Loucy (cell line): ENCODE results near the gene MTCH1.

Experiments used
- H2AFZ ChIP-seq: fragments of 200-600 bp; sonication (generic); 2 replicates; pipeline ENCODE4 v1.6.0; 2016; ENCODE audit warnings: antibody characterized with exemption, mild to moderate bottlenecking, low read length, moderate library complexity
- H3F3A ChIP-seq: fragments of 200-600 bp; 2 replicates; pipeline ENCODE4 v1.6.0; 2016; ENCODE audit warnings: antibody characterized with exemption, low read depth, mild to moderate bottlenecking
- H3K27me3 ChIP-seq: fragments of 200-600 bp; sonication (generic); 2 replicates; pipeline ENCODE4 v1.6.1; 2014; ENCODE audit warnings: low read length, mild to moderate bottlenecking; ENCODE audit not compliant: insufficient read depth, poor library complexity, severe bottlenecking
- H3K36me3 ChIP-seq: fragments of 200-600 bp; sonication (generic); 2 replicates; pipeline ENCODE4 v1.6.1; 2016; ENCODE audit warnings: low read length; ENCODE audit not compliant: insufficient read depth
- H3K4me1 ChIP-seq: fragments of 200-600 bp; sonication (generic); 2 replicates; pipeline ENCODE4 v1.5.1; 2014; ENCODE audit warnings: low read length, mild to moderate bottlenecking; ENCODE audit not compliant: insufficient read depth, poor library complexity, severe bottlenecking
- H3K4me2 ChIP-seq: fragments of 200-600 bp; sonication (generic); 2 replicates; pipeline ENCODE4 v1.6.0; 2014; ENCODE audit warnings: antibody characterized with exemption, low read length, low read depth, mild to moderate bottlenecking; ENCODE audit not compliant: poor library complexity, severe bottlenecking
- H3K4me3 ChIP-seq: fragments of 200-600 bp; sonication (generic); 2 replicates; pipeline ENCODE4 v1.5.1; 2014; ENCODE audit warnings: low read length, mild to moderate bottlenecking, mixed read lengths; ENCODE audit not compliant: poor library complexity, severe bottlenecking
- H3K79me2 ChIP-seq: fragments of 200-600 bp; sonication (generic); 2 replicates; pipeline ENCODE4 v1.6.1; 2014; ENCODE audit warnings: low read length; ENCODE audit not compliant: insufficient read depth
- H3K9ac ChIP-seq: fragments of 200-600 bp; sonication (generic); 2 replicates; pipeline ENCODE4 v1.6.0; 2014; ENCODE audit warnings: mild to moderate bottlenecking, low read depth, low read length, moderate library complexity; ENCODE audit not compliant: poor library complexity, severe bottlenecking
- H3K9me2 ChIP-seq: fragments of 200-600 bp; sonication (generic); replicated peaks from 2 replicates; pipeline ENCODE4 v1.6.1; 2016; ENCODE audit warnings: low read depth, low read length, mixed read lengths
- H3K9me3 ChIP-seq: fragments of 200-600 bp; sonication (generic); 2 replicates; pipeline ENCODE4 v1.6.1; 2014; ENCODE audit warnings: mild to moderate bottlenecking, antibody characterized with exemption, low read length, low read depth; ENCODE audit not compliant: insufficient read depth
- H4K20me1 ChIP-seq: fragments of 200-600 bp; sonication (generic); 2 replicates; pipeline ENCODE4 v1.6.0; 2014; ENCODE audit warnings: antibody characterized with exemption, low read length, mild to moderate bottlenecking; ENCODE audit not compliant: insufficient read depth, poor library complexity, severe bottlenecking
- CTCF ChIP-seq: fragments of 200-600 bp; sonication (generic); conservative IDR thresholded peaks from 2 replicates; pipeline ENCODE4 v1.5.1; 2014; ENCODE audit warnings: mild to moderate bottlenecking, antibody characterized with exemption, low read length
- EZH2phosphoT487 ChIP-seq: fragments of 200-600 bp; IDR thresholded peaks from 2 replicates; pipeline ENCODE4 v1.6.1; 2018; ENCODE audit warnings: antibody characterized with exemption, mild to moderate bottlenecking, moderate library complexity, borderline replicate concordance

MTCH1 gene

GRCh38 chr6:37018198-37019064 is 32.4 kb upstream of the MTCH1 start:
- Histone ChIP-seq H3K9ac (peak overlapping the region; percentile 6), H3K4me2 (peak overlapping the region; percentile 39), H3K4me1 (peaks cover 7% of the 10 kb centered on the region), H3K9me3 (no peaks in the 10 kb centered on the region), H3K36me3 (no peaks in the 10 kb centered on the region), H4K20me1 (no peaks in the 10 kb centered on the region), H3K9me2 (no peaks in the 10 kb centered on the region), H3K4me3 (no peak overlapping the region), H3K27me3 (no peaks in the 10 kb centered on the region), H2AFZ (peak overlapping the region; percentile 78), H3F3A (no peaks in the 10 kb centered on the region), H3K79me2 (no peaks in the 10 kb centered on the region)
- TF ChIP-seq CTCF (peak; percentile 96), EZH2phosphoT487 (no peak)

GRCh38 chr6:37017606-37018197 is 31.7 kb upstream of the MTCH1 start:
- H3K4me1 ChIP-seq, result peaks cover 7% of the 10 kb centered on the region
- no peaks in the 10 kb centered on the region for H4K20me1 ChIP-seq
- no peaks in the 10 kb centered on the region for H3K79me2 ChIP-seq
- no peak for TF ChIP-seq EZH2phosphoT487
- H3K9me2 ChIP-seq, result no peaks in the 10 kb centered on the region
- H3K9me3 ChIP-seq, result no peaks in the 10 kb centered on the region
- peak overlapping the region; percentile 78 for H2AFZ ChIP-seq
- no peak overlapping the region for H3K4me3 ChIP-seq
- H3K4me2 ChIP-seq, result peak overlapping the region; percentile 8
- H3F3A ChIP-seq, result no peaks in the 10 kb centered on the region
- H3K9ac ChIP-seq, result peak overlapping the region; percentile 10
- no peaks in the 10 kb centered on the region for H3K36me3 ChIP-seq
- H3K27me3 ChIP-seq, result no peaks in the 10 kb centered on the region

GRCh38 chr6:37016995-37017394 is 31.0 kb upstream of the MTCH1 start:
- Histone ChIP-seq H3K4me1 (peaks cover 7% of the 10 kb centered on the region), H2AFZ (no peak overlapping the region), H3K4me3 (no peak overlapping the region), H3K79me2 (no peaks in the 10 kb centered on the region), H3K9me2 (no peaks in the 10 kb centered on the region), H3F3A (no peaks in the 10 kb centered on the region), H4K20me1 (no peaks in the 10 kb centered on the region), H3K9me3 (no peaks in the 10 kb centered on the region), H3K9ac (no peak overlapping the region), H3K27me3 (no peaks in the 10 kb centered on the region), H3K36me3 (no peaks in the 10 kb centered on the region), H3K4me2 (no peak overlapping the region)
- TF ChIP-seq EZH2phosphoT487, result no peak

GRCh38 chr6:37015532-37015931 is 29.5 kb upstream of the MTCH1 start:
- Histone ChIP-seq H3K79me2 (no peaks in the 10 kb centered on the region), H3K4me2 (no peak overlapping the region), H3K9ac (no peak overlapping the region), H3K4me3 (no peak overlapping the region), H3F3A (no peaks in the 10 kb centered on the region), H3K4me1 (peaks cover 7% of the 10 kb centered on the region), H2AFZ (no peak overlapping the region), H4K20me1 (no peaks in the 10 kb centered on the region), H3K36me3 (no peaks in the 10 kb centered on the region), H3K9me3 (no peaks in the 10 kb centered on the region), H3K9me2 (no peaks in the 10 kb centered on the region), H3K27me3 (no peaks in the 10 kb centered on the region)
- TF ChIP-seq CTCF, result no peak
- TF ChIP-seq EZH2phosphoT487, result no peak
